PC-3 (cell line): ENCODE data around the gene POMT2. TPM values are rescaled to one million over a fixed set of nuclear protein-coding genes. Genes with fewer than 3 reads are reported as not detected.

Source experiments
- ATAC-seq: fragments of 200-7000 bp; cut with Tn5 transposase; 2 replicates; pipeline ENCODE4 v1.9.1; 2020; ENCODE audit warnings: mild to moderate bottlenecking, moderate library complexity
- BruUV-seq: library from RNA; stranded (reverse); fragments of 400-500 nt; replicated peaks from 2 replicates; lab custom pipeline; 2021; lab: Mats Ljungman, UMichigan
- CTCF ChIA-PET: fragments of 300-600 bp; sonication (Branson Sonifier 250); formaldehyde crosslinking; loops from one replicate; lab custom pipeline; 2022; ENCODE audit warnings: antibody characterized with exemption; lab: Charles Lee
- POLR2A ChIA-PET: fragments of 300-600 bp; sonication (Branson Sonifier 250); formaldehyde crosslinking; loops from one replicate; lab custom pipeline; 2022; ENCODE audit warnings: antibody characterized with exemption; ENCODE audit not compliant: unreplicated experiment; lab: Charles Lee
- DNase-seq: peaks from one replicate; pipeline ENCODE4 v3.0.0-alpha.2; 2015
- H2AFZ ChIP-seq: fragments of 300-600 bp; sonication (generic); 2 replicates; pipeline ENCODE4 v1.6.0; 2016; ENCODE audit warnings: antibody characterized with exemption, low read length
- H3F3A ChIP-seq: fragments of 300-600 bp; sonication (generic); one replicate; pipeline ENCODE4 v1.6.0; 2017; ENCODE audit warnings: antibody characterized with exemption, low read length, control low read depth, mild to moderate bottlenecking; ENCODE audit not compliant: unreplicated experiment
- H3K27ac ChIP-seq: fragments of 300-600 bp; sonication (generic); 2 replicates; pipeline ENCODE4 v1.5.1; 2016; ENCODE audit warnings: mild to moderate bottlenecking, low read length
- H3K27me3 ChIP-seq: fragments of 300-600 bp; sonication (generic); 2 replicates; pipeline ENCODE4 v1.6.1; 2016; ENCODE audit warnings: low read length, mixed read lengths
- H3K36me3 ChIP-seq: fragments of 300-600 bp; sonication (generic); 2 replicates; pipeline ENCODE4 v1.6.1; 2016; ENCODE audit warnings: low read depth, mixed run types, low read length, mixed read lengths
- H3K4me1 ChIP-seq: fragments of 300-600 bp; sonication (generic); 2 replicates; pipeline ENCODE4 v1.5.1; 2016; ENCODE audit warnings: low read length; ENCODE audit not compliant: insufficient read depth
- H3K4me2 ChIP-seq: fragments of 300-600 bp; sonication (generic); 2 replicates; pipeline ENCODE4 v1.6.0; 2016; ENCODE audit warnings: low read length
- H3K4me3 ChIP-seq: fragments of 300-600 bp; sonication (generic); 2 replicates; pipeline ENCODE4 v1.5.1; 2016; ENCODE audit warnings: mild to moderate bottlenecking, low read length, mixed read lengths
- H3K79me2 ChIP-seq: fragments of 300-600 bp; sonication (generic); 2 replicates; pipeline ENCODE4 v1.6.1; 2017; ENCODE audit warnings: low read length, mixed read lengths
- H3K9ac ChIP-seq: fragments of 300-600 bp; sonication (generic); 2 replicates; pipeline ENCODE4 v1.6.0; 2016; ENCODE audit warnings: mild to moderate bottlenecking, low read length
- H3K9me2 ChIP-seq: fragments of 300-600 bp; sonication (generic); replicated peaks from 2 replicates; pipeline ENCODE4 v1.6.1; 2016; ENCODE audit warnings: mixed run types, low read length, mixed read lengths
- H3K9me3 ChIP-seq: fragments of 300-600 bp; sonication (generic); 2 replicates; pipeline ENCODE4 v1.6.1; 2016; ENCODE audit warnings: low read length, mixed read lengths
- H4K20me1 ChIP-seq: fragments of 300-600 bp; sonication (generic); 2 replicates; pipeline ENCODE4 v1.6.1; 2016; ENCODE audit warnings: low read length, mixed read lengths
- EZH2 ChIP-seq: fragments of 300-600 bp; sonication (generic); IDR thresholded peaks from one replicate; pipeline ENCODE4 v1.6.1; 2017; ENCODE audit warnings: antibody characterized with exemption, mild to moderate bottlenecking, low read length; ENCODE audit not compliant: unreplicated experiment
- EZH2phosphoT487 ChIP-seq: fragments of 300-600 bp; sonication (generic); IDR thresholded peaks from 2 replicates; pipeline ENCODE4 v1.6.1; 2018; ENCODE audit warnings: mild to moderate bottlenecking, antibody characterized with exemption, low read length, borderline replicate concordance
- intact Hi-C: fragments of 100-400 bp; cut with micrococcal nuclease; formaldehyde crosslinking; loops from 2 replicates; pipeline ENCODE4 v1.9.0; 2023
- total RNA-seq: library from RNA; depleted of rRNA; stranded (reverse); fragments of >200 nt; gene quantifications from 2 replicates; pipeline ENCODE4 v1.2.3, GENCODE V29; 2014
- TF ChIP-seq, protein P1 (sequence below): fragments of 300-600 bp; sonication (generic); conservative IDR thresholded peaks from 2 replicates; pipeline ENCODE4 v1.5.1; 2017; ENCODE audit warnings: antibody characterized with exemption, low read depth, mild to moderate bottlenecking, low read length

The POMT2 gene
- total RNA-seq, 1 experiment from 2014 or later, result 67.6 TPM

DNA sequence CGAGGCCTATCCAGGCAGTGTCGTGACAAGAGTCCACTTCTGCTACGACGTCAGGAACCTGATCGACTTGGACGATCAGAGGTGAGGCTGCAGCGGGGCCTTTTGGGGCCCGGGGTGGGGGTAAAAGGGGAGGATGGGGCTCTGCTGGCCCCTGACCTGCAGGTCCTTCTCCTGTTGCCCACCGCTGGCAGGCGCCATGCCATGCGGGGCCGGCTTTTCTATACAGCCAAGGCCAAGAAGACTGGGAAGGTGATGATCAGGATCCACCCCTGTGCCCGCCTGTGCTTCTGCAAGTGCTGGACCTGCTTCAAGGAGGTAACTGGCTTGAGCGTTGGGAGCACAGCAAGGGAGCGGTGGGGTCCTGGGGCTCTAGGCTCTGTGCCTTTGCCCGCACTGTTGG, 81.3 kb downstream of the POMT2 start:
- H3K27me3 ChIP-seq, result no peaks in the 10 kb centered on the region
- H3K27ac ChIP-seq, result no peak overlapping the region
- no peak overlapping the region for H3K9ac ChIP-seq
- H2AFZ ChIP-seq, result no peak overlapping the region
- BruUV-seq, result no TSS peak
- POLR2A ChIA-PET, result no interaction called here
- H3K9me3 ChIP-seq, result no peaks in the 10 kb centered on the region
- no peak overlapping the region for H3K4me2 ChIP-seq
- H4K20me1 ChIP-seq, result no peaks in the 10 kb centered on the region
- H3K4me1 ChIP-seq, result no peaks in the 10 kb centered on the region
- no peak overlapping the region for H3K4me3 ChIP-seq
- H3K36me3 ChIP-seq, result no peaks in the 10 kb centered on the region
- no peaks in the 10 kb centered on the region for H3F3A ChIP-seq
- TF ChIP-seq EZH2phosphoT487 (no peak), EZH2 (no peak)
- TF ChIP-seq, protein P1, sequence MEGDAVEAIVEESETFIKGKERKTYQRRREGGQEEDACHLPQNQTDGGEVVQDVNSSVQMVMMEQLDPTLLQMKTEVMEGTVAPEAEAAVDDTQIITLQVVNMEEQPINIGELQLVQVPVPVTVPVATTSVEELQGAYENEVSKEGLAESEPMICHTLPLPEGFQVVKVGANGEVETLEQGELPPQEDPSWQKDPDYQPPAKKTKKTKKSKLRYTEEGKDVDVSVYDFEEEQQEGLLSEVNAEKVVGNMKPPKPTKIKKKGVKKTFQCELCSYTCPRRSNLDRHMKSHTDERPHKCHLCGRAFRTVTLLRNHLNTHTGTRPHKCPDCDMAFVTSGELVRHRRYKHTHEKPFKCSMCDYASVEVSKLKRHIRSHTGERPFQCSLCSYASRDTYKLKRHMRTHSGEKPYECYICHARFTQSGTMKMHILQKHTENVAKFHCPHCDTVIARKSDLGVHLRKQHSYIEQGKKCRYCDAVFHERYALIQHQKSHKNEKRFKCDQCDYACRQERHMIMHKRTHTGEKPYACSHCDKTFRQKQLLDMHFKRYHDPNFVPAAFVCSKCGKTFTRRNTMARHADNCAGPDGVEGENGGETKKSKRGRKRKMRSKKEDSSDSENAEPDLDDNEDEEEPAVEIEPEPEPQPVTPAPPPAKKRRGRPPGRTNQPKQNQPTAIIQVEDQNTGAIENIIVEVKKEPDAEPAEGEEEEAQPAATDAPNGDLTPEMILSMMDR, result no peak
- intact Hi-C loops, result no loop called here
- CTCF ChIA-PET, result no interaction called here
- ATAC-seq (no peak), DNase-seq (no peak)
- no peaks in the 10 kb centered on the region for H3K9me2 ChIP-seq
- H3K79me2 ChIP-seq, result no peaks in the 10 kb centered on the region

DNA sequence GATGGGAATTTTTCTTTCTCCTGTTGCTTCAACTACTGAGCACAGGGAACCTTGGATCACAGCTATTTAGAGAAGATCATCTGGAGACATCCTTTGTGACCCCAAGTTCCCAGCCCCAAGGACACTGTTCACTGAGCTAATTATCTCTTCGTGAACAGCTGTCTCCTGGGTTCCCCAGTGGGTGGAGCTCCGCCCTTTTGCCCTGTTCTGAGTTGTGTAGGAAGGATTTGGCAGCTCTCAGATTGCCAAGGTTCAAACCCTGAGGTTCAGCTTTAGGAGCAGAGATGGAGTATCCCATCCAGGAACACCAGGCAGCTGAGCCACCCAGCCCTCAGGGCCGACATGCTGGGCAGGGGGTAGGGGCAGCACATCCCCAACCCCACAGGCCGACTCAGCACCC, 81.7 kb downstream of the POMT2 start:
- intact Hi-C loops, result no loop called here
- H3K36me3 ChIP-seq, result no peaks in the 10 kb centered on the region
- no TSS peak for BruUV-seq
- H3K9ac ChIP-seq, result no peak overlapping the region
- H3K4me2 ChIP-seq, result no peak overlapping the region
- ChIA-PET POLR2A (no interaction called here), CTCF (no interaction called here)
- H3K27me3 ChIP-seq, result no peaks in the 10 kb centered on the region
- no peaks in the 10 kb centered on the region for H3K79me2 ChIP-seq
- no peaks in the 10 kb centered on the region for H3K9me2 ChIP-seq
- DNase-seq, result no peak
- ATAC-seq, result no peak
- TF ChIP-seq, protein P1, result no peak
- TF ChIP-seq EZH2phosphoT487 (no peak), EZH2 (no peak)
- no peaks in the 10 kb centered on the region for H4K20me1 ChIP-seq
- H3K4me1 ChIP-seq, result no peaks in the 10 kb centered on the region
- H3K4me3 ChIP-seq, result no peak overlapping the region
- H3K27ac ChIP-seq, result no peak overlapping the region
- H3F3A ChIP-seq, result no peaks in the 10 kb centered on the region
- H2AFZ ChIP-seq, result no peak overlapping the region
- no peaks in the 10 kb centered on the region for H3K9me3 ChIP-seq

- Histone ChIP-seq H4K20me1 (no peaks in the 10 kb centered on the region), H3K9ac (no peak overlapping the region), H2AFZ (no peak overlapping the region), H3K4me1 (no peaks in the 10 kb centered on the region), H3K4me3 (no peak overlapping the region), H3K27me3 (no peaks in the 10 kb centered on the region), H3K9me2 (no peaks in the 10 kb centered on the region), H3K79me2 (no peaks in the 10 kb centered on the region), H3K27ac (no peak overlapping the region), H3K9me3 (no peaks in the 10 kb centered on the region), H3F3A (no peaks in the 10 kb centered on the region), H3K36me3 (no peaks in the 10 kb centered on the region), H3K4me2 (no peak overlapping the region)
- DNase-seq (no peak), ATAC-seq (no peak)
- intact Hi-C loops, result no loop called here
- no TSS peak for BruUV-seq
- POLR2A ChIA-PET, result no interaction called here
- CTCF ChIA-PET, result no interaction called here
- TF ChIP-seq EZH2phosphoT487 (no peak), EZH2 (no peak)
- TF ChIP-seq, protein P1, result no peak
Measured at GRCh38 chr14:77238356-77238755, 82.3 kb downstream of the POMT2 start.
